NOMO-1 treated with DMSO at 0.1 percent for 48 hours (cell line): ENCODE data around the gene PCDHGC3.

Experiments
- DNase-seq: peaks from one replicate; lab custom pipeline; 2025; ENCODE audit not compliant: unreplicated experiment; lab: John Stamatoyannopoulos, UW

PCDHGC3 gene

DNA sequence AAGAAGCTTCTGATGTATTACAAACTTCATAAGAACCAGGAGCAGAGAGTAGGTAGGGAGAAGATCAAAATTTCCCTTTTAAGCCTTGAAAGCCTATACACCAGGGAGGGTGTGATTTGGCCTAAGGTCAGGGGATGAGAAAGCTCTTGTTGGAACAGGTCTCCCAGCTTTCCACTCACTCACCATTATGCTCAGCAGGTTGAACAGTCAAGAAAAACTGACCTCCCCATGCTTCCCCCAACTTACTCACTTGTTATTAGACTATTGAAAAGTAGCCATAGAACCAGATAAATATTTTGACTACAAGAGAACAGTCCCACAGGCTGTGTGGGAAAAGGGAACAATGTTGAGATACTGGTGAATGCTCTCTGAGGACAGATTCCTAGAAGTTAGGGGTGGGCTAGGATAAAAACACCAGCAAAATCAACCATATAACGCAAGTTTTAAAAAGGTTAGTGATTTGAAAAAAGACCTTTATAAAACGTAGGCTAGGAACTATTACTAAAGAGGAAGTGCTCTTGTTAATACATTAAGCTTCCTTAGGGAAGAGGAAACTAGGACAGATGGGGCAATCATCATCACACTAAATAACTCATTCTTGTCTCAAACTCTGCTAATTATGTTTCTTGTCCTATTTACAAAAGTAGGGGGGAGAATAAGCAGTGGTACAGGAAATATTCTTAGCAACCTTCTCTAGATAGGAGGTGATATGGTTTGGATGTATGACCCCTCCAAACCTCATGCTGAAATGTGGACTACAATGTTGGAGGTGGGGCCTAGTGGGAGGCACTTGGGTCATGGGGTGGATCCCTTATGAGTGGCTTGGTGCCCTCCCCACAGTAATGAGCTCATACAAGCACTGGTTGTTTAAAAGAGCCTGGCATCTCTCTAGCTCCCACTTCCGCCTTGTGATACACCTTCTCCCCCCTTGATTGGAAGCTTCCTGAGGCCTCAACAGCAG lies 44.1 kb downstream of the PCDHGC3 start:
- DNase-seq: peak; percentile 44

GRCh38 chr5:141521244-141521781 lies 45.5 kb downstream of the PCDHGC3 start:
- DNase-seq: peak; percentile 91

DNA sequence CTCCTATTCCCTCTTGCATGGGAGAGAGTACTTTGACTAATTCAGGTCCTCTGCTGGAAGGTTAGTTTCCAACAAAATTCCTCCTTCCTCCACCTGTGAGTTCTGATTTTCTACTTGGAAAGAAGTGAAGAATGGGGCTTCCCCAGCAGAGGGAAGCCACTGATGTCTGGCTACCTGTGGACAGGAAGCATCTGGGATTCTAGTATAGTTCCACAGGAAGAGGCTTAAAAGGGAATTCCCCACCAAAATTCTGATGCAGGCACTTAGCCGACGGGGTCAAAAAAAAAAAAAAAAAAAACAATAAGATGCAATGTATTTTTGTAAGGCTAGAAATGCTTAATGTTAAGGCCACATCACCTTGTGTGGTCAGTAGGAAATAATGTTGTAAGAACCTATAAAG lies 46.5 kb downstream of the PCDHGC3 start:
- DNase-seq: no peak

DNA sequence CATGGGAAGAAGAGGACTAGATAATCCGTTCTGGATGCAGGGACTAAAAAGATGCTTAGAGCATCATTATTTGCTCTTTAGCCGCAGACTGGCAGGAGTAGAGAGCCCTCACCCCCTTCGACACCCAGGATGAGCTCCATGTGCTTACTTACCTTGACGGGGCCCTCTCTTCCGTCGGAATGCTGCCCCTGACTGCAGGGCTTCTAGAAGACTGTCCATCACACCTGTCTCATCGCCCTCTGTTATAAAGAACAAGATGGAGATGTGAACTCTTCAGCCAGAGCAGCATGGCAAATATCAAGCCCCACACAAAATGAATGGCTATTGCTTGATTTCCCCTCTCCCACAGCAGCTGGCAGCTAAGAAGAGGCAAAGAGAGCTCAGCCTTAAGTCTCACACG lies 48.2 kb downstream of the PCDHGC3 start:
- no peak for DNase-seq

GRCh38 chr5:141524604-141525597 lies 49.1 kb downstream of the PCDHGC3 start:
- peak; percentile 45 for DNase-seq

- no peak for DNase-seq
Observed at GRCh38 chr5:141525653-141526052, 49.9 kb downstream of the PCDHGC3 start.

- DNase-seq: no peak
Observed at GRCh38 chr5:141527426-141527825, 51.7 kb downstream of the PCDHGC3 start.
